ENCODE measurements around the gene TLR6.

DNA sequence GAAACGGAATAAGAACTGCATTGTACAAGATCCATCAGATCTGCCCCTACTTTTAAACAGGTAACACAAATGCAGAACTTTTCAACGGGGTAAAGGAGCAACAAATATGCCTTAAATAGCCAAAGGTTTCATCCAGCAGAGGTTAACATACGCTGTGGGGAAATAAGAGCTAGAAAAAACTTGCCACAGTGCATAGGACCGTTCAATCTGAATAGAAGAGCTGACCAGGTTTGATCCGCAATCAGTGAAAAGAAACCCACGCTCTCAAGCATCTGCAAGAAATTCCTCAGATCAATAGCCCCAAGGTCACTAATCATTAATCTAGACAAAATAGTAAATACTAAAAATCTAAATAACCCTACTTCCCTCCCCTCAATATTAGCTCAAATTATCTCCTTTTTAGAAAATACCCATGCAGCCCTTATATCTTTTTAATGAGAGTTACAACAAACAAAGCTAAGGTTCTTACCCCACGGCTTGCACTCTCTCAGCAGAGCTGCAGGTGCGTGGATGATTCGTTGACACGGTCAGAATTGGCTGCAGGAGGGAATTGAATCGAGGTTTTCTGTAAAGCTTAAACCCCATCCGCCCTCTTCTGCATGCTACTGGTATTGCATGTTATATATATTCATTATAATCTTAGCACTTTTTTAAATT, 74.0 kb downstream of the TLR6 start, which contains the start of gene TLR10:
- TF ChIP-seq, protein P1, sequence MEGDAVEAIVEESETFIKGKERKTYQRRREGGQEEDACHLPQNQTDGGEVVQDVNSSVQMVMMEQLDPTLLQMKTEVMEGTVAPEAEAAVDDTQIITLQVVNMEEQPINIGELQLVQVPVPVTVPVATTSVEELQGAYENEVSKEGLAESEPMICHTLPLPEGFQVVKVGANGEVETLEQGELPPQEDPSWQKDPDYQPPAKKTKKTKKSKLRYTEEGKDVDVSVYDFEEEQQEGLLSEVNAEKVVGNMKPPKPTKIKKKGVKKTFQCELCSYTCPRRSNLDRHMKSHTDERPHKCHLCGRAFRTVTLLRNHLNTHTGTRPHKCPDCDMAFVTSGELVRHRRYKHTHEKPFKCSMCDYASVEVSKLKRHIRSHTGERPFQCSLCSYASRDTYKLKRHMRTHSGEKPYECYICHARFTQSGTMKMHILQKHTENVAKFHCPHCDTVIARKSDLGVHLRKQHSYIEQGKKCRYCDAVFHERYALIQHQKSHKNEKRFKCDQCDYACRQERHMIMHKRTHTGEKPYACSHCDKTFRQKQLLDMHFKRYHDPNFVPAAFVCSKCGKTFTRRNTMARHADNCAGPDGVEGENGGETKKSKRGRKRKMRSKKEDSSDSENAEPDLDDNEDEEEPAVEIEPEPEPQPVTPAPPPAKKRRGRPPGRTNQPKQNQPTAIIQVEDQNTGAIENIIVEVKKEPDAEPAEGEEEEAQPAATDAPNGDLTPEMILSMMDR (IDR thresholded peaks at IDR 0.05): peak; percentile 39 to 68 (median 55)
- TF ChIP-seq POLR2A (IDR thresholded peaks at IDR 0.05): no peak

All from testis (tissue), 2 donors.